ENCODE measurements around the gene LRRC46.

Gene LRRC46

GRCh38 chr17:47841488-47842291 is 10.2 kb downstream of the LRRC46 start:
- peak; percentile 1; the same call in 2 of the 3 replicates for ATAC-seq
- TF ChIP-seq ZFP30 (CRISPR knock-in tag; IDR thresholded peaks at IDR 0.05) (no peak), ESRRG (CRISPR knock-in tag; IDR thresholded peaks at IDR 0.05) (no peak), SNAI2 (CRISPR knock-in tag; IDR thresholded peaks at IDR 0.05) (no peak), ISL1 (CRISPR knock-in tag; IDR thresholded peaks at IDR 0.05) (no peak), CSDC2 (CRISPR knock-in tag; IDR thresholded peaks at IDR 0.05) (no peak), RARB (CRISPR knock-in tag; IDR thresholded peaks at IDR 0.05) (no peak), ZNF70 (CRISPR knock-in tag; IDR thresholded peaks at IDR 0.05) (no peak), TCF4 (CRISPR knock-in tag; IDR thresholded peaks at IDR 0.05; ENCODE audit: borderline replicate concordance) (no peak; the same call in 1 of the 2 replicates), ZFP3 (CRISPR knock-in tag; IDR thresholded peaks at IDR 0.05) (no peak), TOX (CRISPR knock-in tag; IDR thresholded peaks at IDR 0.05; ENCODE audit: borderline replicate concordance) (no peak), CSRNP3 (CRISPR knock-in tag; IDR thresholded peaks at IDR 0.05) (no peak), ARNTL (CRISPR knock-in tag; IDR thresholded peaks at IDR 0.05; ENCODE audit: borderline replicate concordance, low read depth) (no peak), POU6F1 (CRISPR knock-in tag; IDR thresholded peaks at IDR 0.05; ENCODE audit: borderline replicate concordance, low read depth) (no peak), ZNF565 (CRISPR knock-in tag; conservative IDR thresholded peaks at IDR 0.05; ENCODE audit: low read depth) (no peak), ZNF8 (CRISPR knock-in tag; IDR thresholded peaks at IDR 0.05) (no peak)

- no peak for ATAC-seq
- no peak for TF ChIP-seq RARB (CRISPR knock-in tag; IDR thresholded peaks at IDR 0.05)
- TF ChIP-seq ZFP3 (CRISPR knock-in tag; IDR thresholded peaks at IDR 0.05): no peak
- TF ChIP-seq TCF4 (CRISPR knock-in tag; IDR thresholded peaks at IDR 0.05; ENCODE audit: borderline replicate concordance): no peak
- no peak for TF ChIP-seq OSR1 (CRISPR knock-in tag; IDR thresholded peaks at IDR 0.05)
- TF ChIP-seq TSHZ2 (CRISPR knock-in tag; IDR thresholded peaks at IDR 0.05): no peak
- TF ChIP-seq ZFP30 (CRISPR knock-in tag; IDR thresholded peaks at IDR 0.05): no peak
- no peak for TF ChIP-seq PATZ1 (CRISPR knock-in tag; IDR thresholded peaks at IDR 0.05; ENCODE audit: borderline replicate concordance)
- TF ChIP-seq ZNF8 (CRISPR knock-in tag; IDR thresholded peaks at IDR 0.05): no peak
- no peak for TF ChIP-seq ESRRG (CRISPR knock-in tag; IDR thresholded peaks at IDR 0.05)
- no peak for TF ChIP-seq ISL1 (CRISPR knock-in tag; IDR thresholded peaks at IDR 0.05)
- no peak for TF ChIP-seq CSRNP3 (CRISPR knock-in tag; IDR thresholded peaks at IDR 0.05)
- TF ChIP-seq GLIS3 (CRISPR knock-in tag; IDR thresholded peaks at IDR 0.05): no peak
- TF ChIP-seq SNAI2 (CRISPR knock-in tag; IDR thresholded peaks at IDR 0.05): no peak
- no peak for TF ChIP-seq POU6F1 (CRISPR knock-in tag; IDR thresholded peaks at IDR 0.05; ENCODE audit: borderline replicate concordance, low read depth)
- no peak for TF ChIP-seq TOX (CRISPR knock-in tag; IDR thresholded peaks at IDR 0.05; ENCODE audit: borderline replicate concordance)
- no peak for TF ChIP-seq CREB5 (CRISPR knock-in tag; IDR thresholded peaks at IDR 0.05; ENCODE audit: low read depth)
- no peak for TF ChIP-seq ZNF70 (CRISPR knock-in tag; IDR thresholded peaks at IDR 0.05)
- no peak for TF ChIP-seq ZNF565 (CRISPR knock-in tag; conservative IDR thresholded peaks at IDR 0.05; ENCODE audit: low read depth)
- no peak for TF ChIP-seq ARNTL (CRISPR knock-in tag; IDR thresholded peaks at IDR 0.05; ENCODE audit: borderline replicate concordance, low read depth)
Measured at GRCh38 chr17:47843391-47843730, 11.9 kb downstream of the LRRC46 start.
